ENCODE data around the gene CDH24. TPM values are rescaled to one million over a fixed set of nuclear protein-coding genes. Genes with fewer than 3 reads are reported as not detected.

The CDH24 gene
- polyA plus RNA-seq, 3 donors = 22.9 to 38.2 (median 23.9) TPM

DNA sequence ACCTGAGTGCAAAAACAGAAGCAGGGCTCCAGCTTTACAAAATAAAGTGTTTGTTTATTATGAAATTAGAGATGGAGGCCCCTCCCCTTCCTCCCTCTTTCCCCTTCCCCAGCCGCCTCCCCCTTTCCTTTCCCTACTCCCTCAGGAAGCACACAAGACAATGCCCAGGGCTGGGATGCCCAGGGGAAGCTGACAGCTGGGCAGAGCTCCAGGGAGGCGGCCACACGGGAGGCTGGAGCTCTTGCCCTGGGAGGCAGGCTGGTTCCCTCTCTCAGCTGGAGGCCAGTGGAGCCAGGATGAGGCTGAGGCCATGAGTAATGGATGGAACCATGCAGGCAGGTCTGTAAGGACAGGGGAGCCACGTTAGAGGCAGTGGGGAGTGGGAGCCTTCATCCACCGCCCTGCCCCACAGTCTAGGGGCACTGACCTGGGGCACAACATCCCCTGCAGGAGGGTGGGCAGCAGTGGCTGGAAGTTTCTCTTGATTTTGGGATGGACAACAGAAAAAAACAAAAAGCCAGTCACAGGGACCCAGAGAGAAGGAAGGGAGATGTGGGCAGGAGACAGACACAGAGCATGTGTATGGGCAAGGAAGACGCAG is 10.2 kb downstream of the CDH24 start:
- DNase-seq = no peak

DNA sequence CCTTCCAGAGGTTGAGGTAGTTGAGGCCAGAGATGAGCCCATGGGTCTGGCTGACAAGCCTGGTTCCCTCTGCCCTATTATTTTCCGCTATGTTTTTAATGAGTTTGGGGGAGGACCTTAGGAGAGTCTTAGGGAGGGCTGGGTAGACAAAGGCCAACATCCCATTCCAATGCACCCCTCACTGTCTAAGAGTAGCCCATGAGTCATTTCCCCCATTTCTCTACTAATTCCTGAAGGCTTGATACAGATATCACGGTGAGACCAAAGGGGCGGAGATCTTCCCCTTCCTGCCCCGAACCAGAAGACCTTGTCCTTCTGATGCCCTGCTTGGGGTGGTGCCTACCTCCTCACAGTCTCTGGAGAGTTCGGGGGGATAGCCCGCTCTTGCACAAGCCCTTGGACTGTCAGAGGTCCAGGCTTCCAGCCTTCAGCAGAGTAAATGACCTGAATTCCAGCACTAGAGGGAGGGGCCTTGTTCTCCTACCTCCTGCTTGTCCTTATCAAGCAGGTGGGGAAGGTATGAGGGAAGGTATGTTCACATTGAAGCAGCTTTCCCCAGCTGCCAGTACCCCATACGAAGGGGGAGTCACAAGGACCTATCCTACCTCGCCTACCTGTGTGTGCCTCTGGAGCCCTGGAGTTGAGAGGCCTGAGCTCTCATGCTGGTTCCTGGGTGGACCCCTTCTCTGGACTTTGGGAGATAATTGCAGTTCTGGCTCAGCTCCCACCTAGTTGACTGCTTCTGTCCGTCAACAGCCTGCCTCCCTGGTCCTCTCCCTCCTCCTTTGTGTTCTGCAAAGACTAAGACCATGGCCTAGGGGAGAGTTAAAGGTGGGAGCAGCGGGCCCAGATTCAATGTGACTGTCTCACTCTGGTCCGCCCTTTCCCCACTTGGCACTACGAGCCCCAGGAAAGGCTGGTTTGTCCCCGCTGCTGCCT is 11.6 kb downstream of the CDH24 start:
- no peak for DNase-seq

DNA sequence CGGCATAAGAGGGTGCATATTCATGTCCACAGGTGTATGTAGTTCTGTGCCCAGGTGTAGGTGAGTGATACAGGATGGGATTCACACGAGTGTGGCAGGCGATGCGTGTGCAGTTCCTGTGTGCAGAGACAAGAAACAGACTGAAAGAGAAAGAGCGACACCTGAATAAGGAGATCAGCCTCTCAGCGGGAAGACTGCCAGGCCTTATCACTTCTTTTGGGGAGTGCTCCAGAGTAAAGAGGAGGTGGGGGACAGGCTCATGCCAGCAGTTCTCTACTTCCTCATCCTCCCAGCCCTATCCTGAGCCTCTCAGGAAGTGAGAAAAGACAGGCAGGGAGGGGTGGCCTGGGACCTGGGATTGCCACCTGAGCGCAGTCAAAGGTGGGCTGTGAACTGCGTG is 12.5 kb downstream of the CDH24 start:
- no peak for DNase-seq

DNA sequence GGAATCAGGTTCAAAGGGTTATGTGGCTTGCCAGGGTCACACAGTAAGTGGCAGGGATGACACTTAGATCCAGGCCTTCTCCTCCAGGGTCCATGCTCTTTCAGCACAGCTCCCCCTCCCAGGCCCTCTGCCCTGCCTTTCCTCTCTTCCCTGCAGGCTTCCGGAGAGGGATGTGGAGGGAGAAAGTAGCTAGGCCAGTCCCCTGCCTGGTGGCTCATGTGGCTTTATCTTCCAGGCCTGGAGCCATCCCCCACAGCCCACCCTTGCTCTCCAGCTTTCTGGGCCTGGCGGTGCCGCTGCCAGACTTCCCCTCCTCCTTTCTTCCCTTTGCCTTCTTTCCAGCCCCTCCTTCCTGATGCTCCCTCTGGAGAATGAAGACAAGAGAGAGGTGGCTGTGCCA is 13.6 kb downstream of the CDH24 start:
- no peak for DNase-seq

DNA sequence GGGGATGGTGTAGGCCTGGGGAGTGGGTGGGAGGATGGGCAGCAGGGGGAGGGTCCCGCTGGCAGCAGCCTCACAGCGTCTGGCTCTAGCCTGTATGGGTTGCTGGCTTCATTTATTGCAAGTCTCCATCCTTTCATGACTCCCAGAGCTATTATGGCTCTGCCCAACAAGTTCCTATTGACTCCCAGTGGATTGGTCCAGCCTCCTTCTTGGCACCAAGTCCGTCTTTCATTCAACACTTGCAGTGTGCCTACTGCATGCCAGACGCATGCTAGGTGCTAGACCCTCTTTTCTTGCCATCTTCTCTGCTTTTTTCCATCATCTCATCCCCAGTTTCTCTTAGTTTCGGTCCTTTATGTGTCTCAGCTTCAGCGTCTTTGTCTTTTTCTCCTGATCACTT is 14.2 kb downstream of the CDH24 start:
- DNase-seq = no peak

DNA sequence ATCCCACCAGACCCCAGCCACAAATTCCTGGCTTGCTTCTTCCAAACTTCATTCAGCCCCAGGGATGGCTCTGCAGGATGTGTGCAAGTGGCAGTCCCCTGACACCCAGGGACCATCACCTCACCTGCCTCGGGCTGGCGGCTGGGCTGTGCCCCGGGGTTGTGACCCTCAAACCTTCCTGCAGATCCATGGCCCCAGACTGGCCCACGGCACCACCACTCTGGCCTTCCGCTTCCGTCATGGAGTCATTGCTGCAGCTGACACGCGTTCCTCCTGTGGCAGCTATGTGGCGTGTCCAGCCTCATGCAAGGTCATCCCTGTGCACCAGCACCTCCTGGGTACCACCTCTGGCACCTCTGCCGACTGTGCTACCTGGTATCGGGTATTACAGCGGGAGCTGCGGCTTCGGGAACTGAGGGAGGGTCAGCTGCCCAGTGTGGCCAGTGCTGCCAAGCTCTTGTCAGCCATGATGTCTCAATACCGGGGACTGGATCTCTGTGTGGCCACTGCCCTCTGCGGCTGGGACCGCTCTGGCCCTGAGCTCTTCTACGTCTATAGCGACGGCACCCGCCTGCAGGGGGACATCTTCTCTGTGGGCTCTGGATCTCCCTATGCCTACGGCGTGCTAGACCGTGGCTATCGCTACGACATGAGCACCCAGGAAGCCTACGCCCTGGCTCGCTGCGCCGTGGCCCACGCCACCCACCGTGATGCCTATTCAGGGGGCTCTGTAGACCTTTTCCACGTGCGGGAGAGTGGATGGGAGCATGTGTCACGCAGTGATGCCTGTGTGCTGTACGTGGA is 15.0 kb downstream of the CDH24 start, which contains the start of gene PSMB11:
Gene PSMB11, plus strand, starts transcription at position 51 of the 804 bp plus-strand sequence. Its CDS starts 14 bp downstream, at position 65.
- DNase-seq = no peak

DNA sequence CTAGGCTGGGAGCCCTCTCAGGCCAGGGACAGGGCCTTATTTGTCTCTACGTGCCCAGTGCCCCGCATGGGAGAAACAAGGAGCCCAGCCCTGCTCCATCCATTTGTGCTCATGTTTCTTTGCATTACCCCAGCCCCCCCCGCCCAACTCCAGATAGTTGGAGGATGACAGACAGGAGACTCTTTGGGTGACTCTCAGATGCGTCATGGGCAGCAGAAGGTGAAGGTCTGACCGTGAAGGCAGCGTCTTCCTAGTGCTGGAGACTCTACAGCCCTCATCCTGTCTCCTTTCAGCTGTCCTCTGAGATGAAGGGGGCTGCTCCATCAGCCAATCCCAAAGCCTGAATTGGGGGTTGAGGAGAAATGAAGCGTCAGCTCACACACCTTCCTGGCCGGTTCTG is 15.6 kb downstream of the CDH24 start:
- DNase-seq = no peak

DNA sequence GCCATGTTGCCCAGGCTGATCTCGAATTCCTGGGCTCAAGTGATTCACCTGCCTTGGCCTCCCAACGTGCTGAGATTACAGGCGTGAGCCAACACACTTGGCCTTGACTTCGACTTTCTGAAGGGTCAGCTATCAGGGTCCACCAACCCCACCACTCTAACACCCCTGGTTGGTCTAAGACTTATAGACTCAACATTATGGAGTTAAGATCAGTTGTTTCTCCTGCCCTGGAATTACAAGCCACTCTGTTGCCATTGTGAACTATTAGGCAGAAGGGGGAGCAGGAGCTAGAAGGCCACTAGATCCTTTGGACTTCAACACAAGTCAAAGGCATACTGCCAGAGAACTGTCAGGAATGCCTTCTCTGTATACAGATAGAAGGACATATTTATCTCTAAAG is 17.2 kb downstream of the CDH24 start:
- no peak for DNase-seq

DNA sequence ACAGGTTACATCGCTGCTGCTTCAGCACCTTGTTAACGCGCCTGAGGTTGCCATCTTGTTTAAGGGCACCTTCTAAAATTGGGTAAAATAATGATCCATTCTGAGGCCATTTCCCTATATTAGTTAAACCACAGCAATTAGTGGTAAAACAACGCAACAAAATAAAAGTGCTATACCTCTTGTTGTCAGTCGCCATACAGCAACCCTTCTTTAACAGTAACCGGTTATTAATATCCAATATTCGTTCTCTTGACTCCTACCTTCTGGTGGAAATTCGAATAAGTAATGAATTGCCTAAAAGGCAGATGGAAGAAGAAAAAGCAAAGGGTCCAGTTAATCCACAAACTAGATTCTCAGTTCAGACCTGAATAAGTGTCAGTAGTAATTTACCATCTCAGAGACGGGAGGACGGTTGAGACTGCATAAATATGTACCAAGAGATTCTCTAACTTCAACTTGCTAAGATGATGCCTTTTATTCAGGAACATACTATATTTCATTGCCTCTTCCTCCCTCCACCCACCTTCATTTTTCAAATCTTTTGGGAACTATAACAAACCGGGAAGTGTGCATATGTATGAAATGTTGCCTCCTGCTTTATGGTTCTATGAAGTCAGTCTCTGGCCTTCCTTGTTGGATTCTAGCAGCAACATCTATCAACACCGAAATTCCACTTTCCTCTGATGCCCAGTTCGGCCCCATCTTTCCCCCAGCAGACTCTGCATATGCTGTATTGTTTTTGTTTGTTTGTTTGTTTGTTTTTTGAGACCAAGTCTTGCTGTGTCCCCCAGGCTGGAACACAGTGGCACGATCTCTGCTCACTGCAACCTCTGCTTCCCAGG is 21.8 kb downstream of the CDH24 start:
- DNase-seq = no peak

DNA sequence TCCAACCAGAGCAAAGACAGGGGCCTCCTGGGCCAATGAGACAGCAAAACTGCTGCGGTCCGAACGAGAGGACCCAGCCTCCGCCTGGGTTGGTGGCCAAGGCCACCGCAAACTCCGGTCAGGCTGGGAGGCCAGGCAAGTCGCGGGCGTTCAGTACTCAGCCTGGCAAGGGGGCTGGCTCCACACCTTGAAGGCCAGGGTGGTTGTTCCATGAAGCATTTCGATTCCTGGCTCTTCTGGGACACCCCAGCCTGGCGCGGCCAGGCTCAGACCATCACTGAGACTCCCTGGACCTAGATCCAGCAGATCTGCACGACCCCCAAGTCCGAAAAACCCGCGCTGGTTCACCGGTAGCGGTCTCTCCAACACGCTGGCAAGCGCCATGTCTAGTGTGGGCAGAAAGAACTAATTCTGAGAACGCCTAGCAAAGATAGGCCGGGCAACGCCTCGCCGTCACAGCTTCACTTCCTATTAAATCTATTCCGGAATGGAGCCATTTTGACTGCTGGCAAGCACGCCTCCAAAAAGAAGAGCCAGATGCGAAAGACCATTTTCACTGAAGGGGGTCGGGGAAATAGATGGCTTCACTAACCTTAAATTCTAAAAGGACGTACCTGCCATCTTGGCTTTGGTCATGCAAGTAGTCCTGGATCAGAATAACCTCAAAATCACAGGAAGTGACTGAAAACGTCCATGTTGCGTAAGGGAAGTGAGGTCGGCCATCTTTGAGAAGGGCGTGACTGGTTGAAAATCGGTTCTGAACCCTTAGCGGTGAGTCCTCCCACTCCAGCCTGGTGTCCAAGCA is 22.6 kb downstream of the CDH24 start, which contains the start of gene PSMB5:
Gene PSMB5, minus strand, starts transcription at position 403 of the 805 bp plus-strand sequence. Its CDS starts 19 bp downstream, at position 384.
- peak; percentile 95 for DNase-seq

DNA sequence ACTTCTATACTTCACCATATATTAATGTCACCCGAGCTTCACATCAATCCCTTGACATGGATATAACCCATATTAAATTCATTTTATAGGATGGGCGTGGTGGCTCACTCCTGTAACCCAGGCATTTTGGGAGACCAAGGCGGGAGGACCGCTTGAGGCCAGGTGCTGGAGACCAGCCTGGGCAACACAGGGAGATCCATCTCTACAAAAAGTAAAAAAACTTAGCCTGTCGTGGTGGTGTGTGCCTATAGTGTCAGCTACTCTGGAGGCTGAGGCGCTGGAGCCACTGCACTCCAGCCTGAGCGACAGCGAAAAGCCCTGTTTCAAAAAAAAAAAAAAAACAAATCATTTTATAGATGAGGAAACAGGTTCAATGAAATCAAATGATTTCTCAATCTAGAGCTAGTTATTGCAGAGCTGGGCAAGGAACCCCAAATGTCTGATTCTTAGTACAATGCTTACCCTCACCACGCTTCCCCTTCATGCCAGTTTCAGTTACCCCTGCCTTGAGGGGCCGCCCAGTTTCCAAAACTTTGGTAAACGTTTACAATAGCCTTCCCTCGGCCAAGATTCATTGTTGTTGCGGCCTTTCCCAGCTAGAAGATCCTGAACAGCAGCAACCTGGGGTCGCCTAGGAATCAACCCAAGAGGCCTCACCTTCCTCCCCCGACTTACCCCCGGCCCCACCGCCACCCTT is 23.4 kb downstream of the CDH24 start:
- no peak for DNase-seq

DNA sequence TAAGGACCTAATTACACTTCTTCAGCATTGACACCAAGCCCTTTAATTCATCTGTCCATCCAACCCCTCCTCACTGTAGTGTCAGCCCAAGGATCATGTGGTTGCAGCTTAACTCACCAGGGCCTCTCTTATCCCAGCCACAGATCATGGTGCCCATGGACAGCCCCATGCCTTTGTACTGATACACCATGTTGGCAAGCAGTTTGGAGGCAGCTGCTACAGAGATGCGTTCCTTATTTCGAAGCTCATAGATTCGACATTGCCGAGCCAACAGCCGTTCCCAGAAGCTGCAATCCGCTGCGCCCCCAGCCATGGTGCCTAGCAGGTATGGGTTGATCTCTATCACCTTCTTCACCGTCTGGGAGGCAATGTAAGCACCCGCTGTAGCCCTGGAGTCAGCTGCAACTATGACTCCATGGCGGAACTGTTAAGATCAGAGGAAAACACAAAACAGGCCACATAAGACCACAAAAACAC is 24.0 kb downstream of the CDH24 start:
- DNase-seq = no peak

DNA sequence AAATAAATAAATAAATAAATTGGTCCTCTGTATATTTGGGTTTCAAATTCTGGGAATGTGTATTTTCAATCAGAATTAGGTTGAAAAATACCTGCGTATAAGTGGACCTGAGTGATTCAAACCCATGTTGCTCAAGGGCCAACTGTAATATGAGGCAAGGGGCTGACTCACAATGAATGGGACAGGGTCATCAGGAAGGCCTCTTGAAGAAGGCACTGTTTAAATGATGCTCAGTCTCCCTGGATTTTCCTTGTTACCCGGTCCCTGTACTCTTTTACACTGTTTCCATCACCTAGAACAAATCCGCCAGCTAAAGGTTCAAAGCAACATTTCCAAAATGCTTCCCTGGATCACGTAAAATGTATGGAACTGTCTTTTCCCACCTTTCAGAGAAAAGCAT is 26.4 kb downstream of the CDH24 start:
- DNase-seq = no peak

DNA sequence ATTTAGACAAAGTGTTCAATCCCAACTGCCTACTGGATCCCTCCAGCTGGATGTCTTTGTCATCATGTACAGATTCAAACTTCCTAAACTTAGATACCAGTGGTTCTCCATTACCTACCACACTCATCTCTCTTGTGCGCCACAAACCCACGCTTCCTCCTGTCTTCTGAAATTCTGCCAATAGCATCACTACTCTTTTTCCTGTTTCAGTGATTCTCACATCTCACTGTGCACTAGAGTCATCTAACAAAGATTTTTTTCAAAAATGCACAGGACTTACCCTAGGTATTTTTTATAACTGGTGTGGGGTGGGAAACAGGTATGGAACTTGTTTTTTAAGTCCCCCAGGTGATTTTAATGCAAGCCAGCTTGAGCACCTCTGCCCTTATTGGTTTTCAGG is 28.5 kb downstream of the CDH24 start:
- DNase-seq = no peak

DNA sequence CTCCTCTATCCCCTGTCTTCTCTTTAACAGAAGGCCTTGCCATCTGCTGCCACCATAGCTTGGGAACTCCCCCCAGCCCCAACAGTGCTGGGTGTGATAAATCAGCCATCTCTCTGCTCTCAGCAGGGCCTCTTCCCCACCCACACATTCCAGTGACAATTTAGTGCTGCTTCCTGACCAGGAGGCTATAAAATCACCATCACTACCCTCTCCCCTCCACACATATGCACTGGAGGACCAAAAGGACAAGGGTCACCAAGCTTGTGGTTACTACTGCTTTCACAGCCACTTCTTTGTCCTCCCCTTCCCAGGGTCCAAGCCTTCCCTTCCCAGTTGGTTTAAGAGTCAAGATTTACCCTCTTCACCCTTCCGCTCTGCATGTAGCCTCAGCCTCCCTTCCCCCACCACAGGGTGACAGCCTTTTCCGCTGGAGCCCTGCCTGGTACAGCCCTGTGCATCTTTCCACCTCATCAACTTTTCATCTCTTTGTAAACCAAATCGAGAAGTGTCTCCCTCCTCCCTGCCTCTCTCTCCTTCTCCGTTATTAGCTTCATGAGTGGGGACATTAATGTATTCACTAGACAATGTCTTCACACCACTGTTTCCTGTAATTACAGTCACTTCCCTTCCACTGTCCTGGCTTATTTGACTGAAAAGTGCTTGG is 32.0 kb downstream of the CDH24 start:
- DNase-seq = peak; percentile 88

DNA sequence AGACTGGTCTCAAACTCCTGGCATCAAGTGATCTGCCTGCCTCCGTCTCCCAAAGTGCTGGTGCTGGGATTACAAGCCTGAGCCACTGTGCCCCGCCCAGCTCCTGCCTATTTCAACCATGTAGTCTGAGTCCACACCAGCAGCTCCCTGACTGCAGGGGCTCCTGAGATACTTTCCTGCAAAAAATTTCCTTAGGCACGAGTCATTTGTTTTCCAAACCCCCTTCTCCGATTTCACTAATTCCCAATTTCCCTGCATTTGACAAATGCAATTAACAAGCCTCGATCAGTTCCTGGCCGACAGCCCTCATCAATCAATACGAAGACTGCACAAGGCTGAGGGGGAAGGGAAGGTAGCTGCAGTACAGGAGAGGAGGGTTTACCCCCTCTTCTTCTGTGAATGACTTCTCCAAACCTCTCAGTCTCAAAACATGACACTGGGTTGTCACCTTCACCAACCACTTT is 32.7 kb downstream of the CDH24 start:
- no peak for DNase-seq

DNA sequence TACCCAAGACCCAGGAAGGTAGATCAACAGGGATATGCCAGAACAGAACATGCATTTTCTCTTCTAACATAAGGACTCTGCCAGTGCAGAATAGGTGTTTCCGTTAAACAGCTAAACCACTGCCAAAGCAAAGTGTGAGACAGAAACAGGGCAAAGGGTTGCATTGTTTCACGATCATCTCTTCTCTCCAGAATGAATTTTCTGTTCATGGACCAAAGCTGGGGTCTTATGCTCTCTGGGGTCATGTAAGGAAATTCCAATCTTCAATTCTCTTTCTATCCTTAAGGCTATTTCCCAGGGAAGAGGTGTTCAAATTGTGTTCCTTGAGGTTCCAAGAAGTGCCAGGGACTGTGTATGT is 33.5 kb downstream of the CDH24 start:
- DNase-seq = no peak

DNA sequence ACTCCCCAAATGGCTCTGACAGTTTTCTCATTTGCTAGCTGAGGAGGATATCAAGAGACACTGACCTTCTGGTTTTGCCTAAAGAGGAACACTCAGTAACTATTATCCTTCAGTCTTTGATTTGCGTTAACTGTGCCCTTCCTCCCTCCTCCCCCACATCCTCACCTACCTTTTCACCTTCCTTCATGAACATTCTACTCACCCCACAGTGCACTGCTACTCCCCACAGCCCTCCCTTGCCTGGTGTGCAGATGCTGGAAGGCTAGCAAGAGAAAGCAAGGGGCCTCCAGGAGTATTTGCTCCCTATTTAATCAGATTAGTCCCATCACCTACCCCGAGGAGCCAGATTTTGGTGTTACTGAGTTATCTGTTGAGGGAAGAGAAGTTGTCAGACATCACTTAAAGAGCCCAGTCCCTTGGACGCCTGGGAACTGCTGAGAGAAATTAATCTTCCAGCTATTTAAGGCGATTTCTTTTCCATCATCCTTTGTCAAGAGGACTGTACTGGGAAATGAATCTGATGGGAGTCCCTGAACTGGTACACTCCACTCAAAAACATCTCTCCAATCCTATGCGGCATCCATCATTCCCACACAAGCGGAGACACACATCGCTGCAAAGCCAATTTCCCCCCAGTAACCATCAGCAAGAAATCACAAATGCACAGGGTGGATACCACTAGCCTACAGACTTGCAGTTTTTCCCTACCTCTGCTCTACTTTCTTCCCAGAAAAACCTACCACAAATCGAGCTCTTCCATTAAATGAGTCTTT is 34.1 kb downstream of the CDH24 start:
- DNase-seq = no peak
